Measurements from ENCODE around the gene RAD52. TPM values are rescaled to one million over a fixed set of nuclear protein-coding genes. Genes with fewer than 3 reads are reported as not detected.
"Not testable (repeated sequence)": the region's sequence is repeated elsewhere in the genome, so short reads cannot be mapped to it uniquely, and the experiment has no call there.

RAD52 gene
- polyA plus RNA-seq, 1 donor, result 39.7 TPM

DNA sequence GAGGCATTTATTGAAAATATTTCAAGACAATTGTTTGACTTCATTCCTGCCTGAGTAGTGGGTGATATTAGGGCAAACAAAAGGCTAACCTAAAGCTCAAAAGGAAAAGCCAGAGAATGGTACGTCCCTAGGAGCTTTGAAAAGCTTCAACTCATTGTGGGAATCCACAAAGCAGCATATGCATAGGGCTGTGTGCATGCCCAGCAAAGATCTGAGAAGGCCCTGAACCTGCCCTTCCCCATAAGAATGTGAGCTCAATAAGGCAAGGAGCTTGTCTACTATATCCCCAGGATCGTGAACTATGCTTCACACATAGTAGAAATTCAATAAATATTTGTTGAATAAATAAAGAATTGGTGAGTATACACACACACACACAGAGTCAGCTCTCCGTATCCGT is 19.1 kb upstream of the RAD52 start:
- no peak for DNase-seq

DNA sequence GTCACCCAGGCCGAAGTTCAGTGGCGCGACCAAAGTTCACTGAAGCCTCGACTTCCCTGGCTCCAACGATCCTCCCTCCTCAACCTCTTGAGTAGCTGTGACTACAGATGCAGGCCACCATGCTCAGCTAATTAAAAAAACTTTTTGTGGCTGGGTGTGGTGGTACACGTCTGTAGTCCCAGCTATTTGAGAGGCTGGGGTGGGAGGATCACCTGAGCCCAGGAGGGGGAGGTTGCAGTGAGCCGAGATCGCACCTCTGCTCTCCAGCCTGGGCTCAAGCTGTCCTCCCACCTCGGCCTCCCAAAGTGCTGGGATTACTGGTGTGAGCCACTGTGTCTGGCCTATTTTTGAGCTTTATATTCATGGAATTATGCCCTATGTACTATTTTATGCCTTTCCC is 18.1 kb upstream of the RAD52 start:
- no peak for DNase-seq

DNA sequence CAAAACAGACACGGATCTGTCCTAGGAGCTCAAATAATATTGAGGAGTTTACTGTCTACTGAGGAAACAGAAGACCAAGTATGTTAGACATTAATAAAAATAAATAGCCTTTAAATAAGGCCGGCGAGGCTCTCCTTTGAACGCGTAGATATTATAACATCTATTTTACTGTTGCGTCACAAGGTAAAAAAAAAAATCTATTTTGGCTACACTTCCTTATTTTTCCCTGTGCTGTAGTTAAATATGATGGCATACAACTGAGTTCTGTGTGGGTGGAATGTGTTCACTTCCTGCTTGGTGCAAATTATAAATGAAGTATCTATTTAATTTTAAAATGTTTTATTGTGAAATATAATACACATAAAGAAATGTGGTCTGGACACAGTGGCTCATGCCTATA is 17.2 kb upstream of the RAD52 start:
- no peak for DNase-seq

DNA sequence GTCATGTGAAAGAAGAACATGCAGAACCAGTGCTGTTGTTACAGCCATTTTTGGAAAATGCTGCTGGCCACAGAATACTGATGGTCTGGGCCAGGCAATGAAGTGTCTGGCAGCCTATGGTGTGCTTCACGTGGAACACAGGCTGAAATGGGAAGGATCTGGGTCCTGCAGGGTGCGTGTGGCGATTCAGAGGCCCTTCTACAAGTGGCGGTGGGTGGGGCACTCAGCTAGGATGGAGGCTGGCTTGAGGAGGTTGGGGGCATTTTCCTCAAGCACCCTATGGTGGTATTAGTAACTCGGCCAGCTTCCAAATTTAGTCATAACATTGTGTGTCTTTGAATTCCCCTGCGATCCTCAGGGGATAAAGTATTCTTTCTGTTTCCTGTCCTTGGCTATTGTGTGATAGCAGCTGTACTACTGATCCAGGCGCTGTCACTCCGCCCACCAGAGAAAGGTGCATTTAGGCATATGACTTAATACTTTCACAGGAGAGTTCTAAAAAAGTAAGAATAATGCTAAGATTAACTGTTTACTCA is 9.2 kb upstream of the RAD52 start:
- DNase-seq, result no peak

DNA sequence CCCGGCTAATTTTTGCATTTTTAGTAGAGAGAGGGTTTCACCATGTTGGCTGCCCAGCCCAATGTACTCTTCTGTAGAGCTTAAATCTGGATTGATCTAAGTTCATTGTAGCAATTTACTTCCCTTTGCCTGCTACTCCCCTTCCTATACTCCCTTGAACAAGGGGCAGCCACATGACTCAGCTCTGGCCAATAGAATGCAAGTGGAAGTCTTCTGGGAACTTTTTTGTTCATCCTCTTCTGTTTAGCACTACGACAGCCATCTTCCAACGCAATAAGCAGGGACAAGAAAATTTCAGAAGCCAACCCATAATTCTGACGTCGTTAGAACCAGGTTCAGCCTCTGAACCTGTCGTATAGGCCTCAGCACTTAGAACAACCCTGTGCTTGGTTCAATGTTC is 6.4 kb upstream of the RAD52 start:
- DNase-seq, result no peak

DNA sequence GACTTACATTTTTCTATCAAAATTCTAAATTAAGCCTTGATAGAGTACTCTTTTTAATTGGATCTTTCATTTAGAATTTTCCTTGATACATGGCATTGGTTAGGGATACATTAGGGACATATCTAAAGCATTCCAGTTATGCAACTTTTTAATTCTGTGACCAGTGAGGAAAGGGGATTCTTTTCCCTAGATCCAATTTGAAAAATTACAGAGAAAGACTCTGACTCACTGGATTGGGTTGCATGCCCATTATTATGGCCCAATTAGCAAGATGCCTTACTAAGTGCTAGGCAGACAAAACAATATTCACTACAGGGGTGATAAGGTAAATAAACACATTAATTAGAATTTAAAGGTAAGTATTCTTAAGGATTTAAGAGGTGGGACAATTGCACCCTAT is 5.2 kb upstream of the RAD52 start:
- DNase-seq, result no peak

DNA sequence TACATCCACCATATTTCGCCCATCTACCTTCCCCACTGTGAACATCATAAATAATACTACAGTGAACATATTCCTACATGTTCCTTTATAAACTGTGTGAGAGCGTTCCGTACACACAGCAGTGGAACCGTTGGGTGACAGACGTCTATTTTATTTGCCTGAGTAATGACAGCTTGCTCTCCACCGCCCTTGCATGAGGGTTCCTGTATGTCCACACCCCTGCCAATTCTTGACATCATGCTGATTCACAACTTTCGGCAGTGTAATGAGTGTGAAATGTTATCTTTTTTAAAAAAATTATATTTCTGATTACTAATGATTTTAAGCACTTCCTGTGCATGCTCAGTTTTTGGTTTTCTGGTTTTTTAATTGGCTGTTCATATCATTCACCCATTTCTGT is 4.3 kb upstream of the RAD52 start:
- DNase-seq, result no peak

DNA sequence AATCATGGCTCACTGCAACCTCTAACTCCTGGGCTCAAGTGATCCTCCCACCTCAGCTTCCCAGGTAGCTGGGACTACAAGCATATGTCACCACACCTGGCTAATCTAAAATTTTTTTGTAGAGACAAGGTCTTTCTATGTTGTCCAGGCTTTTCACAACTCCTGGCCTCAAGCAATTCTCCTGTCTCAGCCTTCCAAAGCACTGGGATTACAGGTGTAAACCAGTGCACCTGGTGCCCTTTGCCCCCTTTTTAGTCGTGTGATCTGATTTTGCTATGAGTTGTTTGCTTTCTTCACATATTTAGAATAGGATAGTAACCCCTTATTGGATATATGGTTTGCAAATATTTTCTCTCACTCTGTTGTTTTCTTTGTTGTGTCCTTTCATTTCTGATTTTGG is 1.7 kb upstream of the RAD52 start:
- DNase-seq, result no peak

DNA sequence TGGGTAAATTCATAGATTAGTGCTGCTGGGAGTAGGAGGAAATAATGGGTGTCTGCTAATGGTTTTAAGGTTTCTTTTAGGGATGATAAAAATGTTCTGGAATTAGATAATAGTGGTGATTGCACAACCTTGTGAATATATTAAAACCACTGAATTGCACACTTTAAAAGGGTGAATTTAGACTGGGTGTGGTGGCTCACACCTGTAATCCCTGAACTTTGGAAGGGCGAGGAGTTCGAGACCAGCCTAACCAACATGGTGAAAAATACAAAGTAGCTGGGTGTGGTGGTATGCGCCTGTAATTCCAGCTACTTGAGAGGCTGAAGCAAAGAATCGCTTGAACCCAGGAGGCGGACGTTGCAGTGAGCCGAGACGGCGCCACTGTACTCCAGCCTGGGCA is 1.3 kb downstream of the RAD52 start:
- no peak for DNase-seq

DNA sequence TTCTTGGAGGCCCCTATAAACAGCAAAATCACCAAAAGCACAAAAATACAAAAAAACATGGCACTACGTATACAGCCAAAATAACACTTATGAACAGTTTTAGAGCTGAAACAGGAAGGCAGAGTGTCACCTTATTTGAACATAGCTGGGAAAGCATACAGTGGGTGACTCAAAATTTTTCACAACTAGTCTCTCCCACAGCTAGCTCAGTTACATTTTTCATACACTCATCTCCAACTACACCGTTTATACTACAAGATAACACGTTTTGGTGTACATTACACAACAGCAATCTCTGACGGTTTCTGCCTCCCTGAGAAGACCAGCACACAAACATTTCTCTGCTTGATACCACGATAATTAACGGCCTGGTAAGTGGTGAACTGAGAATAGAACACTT is 2.9 kb downstream of the RAD52 start:
- DNase-seq, result no peak

DNA sequence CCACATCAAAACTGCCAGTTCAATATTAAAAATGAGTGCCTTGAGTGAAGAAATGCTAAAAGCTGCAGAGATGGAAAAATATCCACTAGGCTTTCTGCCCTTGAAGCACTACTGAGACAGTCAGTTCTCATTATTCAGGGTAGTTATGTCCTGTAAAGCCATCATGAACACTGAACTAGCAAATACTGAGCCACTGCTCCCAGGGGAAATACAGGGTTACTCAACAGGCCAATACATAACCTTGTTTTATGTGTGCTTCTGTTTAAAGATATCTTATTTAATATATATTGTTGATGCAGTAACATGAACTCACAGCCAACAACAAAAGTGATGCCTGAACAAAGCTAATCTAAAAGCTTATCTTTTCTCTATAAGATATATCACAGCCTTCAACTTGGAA is 3.3 kb downstream of the RAD52 start:
- no peak for DNase-seq

DNA sequence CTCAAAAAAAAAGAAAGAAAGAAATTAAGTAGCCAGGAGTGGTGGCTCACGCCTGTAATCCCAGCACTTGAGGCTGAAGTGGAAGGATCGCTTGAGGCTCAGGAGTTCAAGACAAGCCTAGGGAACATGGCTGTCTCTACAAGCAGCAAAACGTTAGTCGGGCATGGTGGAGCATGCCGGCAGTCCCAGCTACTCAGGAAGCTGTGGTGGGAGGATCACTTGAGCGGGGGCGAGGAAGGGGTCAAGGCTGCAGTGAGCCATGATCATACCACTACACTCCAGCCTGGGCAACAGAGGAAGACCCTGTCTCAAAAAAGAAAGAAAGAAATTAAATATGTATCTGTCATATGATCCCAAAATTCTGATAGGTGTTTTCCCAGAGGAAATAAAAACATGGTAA is 5.3 kb downstream of the RAD52 start:
- no peak for DNase-seq

DNA sequence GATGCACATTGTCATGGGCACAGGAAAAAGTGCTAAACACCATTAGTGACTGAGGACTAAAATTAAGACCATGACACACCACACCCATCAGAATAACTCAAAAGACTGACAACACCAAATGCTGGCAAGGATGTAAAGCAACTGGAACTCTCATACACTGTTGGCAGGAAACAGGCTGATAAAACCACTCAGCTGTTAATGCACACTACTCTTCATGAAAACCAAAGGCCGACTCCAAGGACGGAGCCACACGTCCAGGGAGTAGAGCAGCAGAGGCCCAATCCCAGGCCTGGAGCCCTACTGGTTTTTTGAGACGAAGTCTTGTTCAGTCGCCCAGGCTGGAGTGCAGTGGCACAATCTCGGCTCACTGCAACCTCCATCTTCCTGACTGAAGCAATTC is 6.4 kb downstream of the RAD52 start:
- no peak for DNase-seq

DNA sequence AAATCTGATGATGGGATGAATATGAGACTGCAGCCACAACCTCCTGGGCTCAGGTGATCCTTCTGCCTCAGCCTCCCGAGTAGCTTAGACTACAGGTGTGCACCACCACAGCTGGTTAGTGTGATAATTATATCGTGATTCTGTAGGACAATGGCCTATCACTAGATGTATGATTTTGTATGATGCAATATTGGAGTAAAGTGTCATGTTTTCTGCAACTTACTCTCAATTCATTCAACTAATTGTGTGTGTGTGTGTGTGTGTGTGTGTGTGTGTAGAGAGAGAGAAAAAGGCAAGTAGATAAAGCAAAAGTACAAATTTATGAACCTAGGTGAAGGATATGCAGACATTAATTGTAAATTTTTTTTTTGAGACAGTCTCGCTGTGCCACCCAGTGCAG is 10.7 kb downstream of the RAD52 start:
- DNase-seq, result no peak

DNA sequence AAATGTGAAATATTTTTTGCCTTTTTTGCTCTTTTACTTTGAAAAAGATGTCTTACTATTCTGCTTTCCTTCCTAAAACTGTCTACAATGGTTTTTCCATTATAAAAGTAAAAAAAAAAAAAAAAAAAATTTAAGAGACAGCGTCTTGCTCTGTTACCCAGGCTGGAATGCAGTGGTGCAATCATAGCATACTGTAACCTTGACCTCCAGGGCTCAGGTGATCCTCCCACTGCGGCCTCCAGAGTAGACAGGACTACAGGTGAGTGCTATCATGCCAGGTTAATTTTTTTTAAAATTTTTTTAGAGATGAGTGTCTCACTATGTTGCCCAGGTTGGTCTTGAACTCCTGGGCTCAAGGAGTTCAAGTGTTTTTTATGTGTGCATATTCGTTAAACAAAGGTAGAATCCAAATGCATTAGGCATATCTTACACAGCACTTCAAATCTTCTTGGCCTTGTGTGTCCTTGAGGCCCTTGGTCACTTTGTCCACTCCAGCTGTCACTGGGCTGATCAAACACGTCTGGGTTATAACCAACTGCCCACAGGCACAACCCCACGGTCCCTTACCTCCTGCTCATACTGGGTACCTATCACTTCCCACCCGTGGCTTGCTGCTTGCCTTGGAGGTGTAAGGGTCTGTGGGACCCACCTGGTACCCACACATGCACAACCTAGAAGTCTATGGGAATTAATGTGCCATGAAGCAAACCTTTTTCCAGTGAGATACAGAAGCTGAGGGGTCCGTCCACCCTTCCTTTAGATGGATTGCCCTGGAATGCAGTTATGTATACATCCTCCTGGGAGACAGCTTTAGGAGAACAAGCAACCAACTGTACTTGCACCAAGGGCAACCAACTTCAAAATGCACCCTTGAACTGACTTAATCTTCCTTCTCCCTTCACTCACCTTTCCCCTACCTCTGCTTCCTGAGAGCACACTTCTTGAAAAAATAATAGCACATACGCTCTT is 12.8 kb downstream of the RAD52 start:
- DNase-seq, result no peak

DNA sequence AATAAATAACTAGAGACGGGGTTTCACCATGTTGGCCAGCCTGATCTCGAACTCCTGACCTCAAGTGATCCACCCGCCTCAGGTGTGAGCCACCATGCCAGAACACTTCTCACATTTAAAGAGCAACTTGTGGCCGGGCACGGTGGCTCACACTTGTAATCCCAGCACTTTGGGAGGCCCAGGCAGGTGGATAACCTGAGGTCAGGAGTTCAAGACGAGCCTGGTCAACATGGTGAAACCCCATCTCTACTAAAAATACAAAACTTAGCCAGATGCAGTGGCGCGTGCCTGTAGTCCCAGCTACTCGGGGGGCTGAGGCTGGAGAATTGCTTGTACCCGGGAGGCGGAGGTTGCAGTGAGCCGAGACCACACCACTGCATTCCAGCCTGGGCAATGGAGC is 13.6 kb downstream of the RAD52 start:
- DNase-seq, result not testable (repeated sequence)

DNA sequence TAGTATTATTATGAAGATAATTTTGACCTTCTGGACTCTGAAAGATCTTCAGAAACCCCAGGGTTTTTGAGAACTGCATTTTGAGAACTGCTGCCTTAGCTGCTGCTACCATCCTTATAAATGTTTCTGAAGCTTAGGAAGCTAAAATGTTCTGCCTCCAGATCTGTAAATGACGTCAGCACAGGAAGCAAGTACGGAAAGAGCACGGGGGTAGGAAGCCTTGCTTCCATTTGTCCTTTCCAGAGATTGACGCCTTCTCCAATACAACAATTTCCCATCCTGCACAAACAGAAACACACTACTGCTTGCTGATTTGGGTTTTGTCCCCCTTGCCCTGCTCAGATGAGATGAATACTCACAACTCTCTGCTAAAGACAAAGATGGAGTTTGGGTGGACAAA is 17.9 kb downstream of the RAD52 start:
- DNase-seq, result no peak

DNA sequence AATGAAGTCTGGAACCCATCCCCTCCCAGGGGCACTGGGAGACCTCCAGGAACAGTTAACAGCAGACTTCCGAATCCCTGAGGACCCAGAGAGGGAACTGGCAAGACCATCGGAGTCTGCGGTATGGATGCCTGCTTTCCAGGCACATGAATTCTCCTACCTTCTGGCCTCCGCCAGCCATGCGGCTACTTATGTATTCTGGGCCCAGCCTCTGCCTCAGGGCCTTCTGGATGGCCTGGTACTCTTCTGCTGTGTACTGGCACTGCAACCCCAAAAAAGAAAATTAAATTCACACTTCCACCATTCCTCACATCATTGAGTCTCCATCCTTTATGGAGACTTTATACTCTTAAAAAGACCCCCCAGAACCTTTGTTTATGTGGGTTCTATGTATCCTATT is 18.4 kb downstream of the RAD52 start:
- DNase-seq, result no peak

DNA sequence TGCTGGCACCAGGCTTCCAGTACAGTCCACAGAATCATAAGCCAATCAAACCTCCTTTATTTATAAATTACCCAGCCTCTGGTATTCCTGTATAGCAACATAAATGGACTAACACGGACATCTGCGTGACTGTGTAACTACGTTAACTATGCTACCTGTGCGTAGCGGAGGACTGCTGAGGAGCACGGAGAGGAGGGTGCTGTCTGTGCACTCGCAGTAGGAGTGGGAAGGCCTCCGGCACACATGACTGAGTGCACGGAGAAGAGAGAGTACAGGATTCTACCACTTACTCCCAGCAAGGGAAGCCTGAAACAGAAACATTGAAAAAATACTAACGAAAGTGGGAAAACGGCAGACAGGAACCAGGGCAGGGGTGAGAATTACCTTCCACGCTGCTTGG is 22.9 kb downstream of the RAD52 start:
- no peak for DNase-seq

DNA sequence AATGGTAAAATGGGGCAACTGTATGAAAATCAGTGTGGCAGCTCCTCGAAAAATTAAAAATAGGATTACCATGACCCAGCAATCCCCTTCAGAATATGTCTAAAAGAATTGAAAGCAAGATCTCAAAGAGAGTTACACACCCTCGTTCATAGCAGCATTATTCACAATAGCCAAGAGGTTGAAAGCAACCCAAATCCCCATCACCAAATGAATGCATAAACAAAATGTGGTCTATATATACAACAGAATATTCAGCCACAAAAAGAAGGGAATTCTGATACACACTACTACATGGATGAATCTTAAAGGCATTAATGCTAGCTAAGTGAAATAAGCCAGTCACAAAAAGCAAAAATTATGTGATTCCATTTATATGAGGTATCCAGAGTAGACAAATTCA is 27.2 kb downstream of the RAD52 start:
- DNase-seq, result no peak

DNA sequence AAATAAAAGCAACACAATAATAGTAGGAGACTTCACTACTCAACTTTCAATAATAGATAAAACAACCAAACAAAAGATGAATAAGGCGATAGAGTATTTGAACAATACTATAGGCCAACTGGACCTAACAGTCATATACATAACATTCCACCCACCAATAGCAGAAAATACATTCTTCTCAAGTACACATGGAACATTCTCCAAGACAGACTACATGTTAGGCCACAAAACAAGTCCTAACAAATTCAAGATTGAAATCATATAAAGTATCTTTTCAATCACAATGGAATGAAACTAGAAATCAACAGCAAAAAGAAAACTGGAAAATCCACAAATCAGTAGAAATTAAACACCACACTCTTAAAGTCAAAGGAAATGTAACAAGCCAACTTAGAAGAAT is 28.8 kb downstream of the RAD52 start:
- no peak for DNase-seq

DNA sequence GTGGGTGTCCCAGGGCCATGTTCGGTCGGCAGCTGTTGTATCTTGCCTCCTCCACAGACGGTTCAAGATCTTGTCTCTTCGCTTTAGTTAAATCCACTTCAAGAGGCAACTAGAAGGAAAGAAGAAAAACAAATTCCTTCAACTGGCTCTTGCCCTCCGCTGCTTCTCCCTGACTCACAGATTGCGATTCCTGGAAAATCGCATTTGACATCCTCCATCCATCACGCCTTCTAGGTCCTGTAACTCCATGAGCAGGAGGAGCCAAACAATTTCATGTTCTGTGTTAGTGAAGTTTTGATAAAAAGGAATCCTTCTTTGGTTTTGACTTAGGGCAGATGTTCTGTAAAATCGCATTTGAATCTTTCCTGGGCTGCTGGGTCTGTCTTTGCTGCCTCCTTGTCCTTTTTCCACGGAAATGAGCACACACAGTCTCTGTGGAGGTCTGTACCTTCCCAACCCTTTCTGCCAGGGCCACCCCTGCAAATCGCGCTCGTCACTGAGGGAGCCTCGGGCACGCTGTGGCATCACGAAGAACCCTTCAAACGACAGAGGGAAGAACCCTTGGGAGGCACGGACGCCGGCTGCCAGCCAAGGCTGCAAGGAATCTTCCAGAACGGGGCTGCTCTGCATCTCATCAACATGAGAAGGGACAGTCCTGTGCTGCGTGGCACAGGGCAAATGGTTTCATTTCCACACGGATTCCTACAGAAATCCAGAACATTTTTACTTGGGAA is 32.6 kb downstream of the RAD52 start:
- DNase-seq, result no peak

DNA sequence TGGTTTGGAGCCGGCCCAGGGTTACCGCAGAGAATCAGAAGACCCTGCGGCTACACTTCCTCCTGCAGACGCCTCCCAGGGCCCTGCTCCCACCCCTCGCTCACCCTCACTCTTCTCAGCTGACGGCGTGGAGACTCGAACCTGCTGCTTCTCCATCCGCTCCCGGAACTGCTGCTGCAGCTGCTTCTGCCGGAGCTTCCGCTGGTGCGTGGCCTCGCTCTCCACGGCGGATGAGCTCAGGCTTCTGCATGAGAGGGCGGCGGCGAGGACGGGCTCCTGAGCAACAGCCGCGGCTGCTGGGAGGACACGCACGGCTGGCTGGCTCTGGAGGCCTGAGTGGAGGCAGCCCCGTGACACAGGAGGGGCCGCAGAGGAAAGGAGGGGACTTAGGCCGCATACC is 33.3 kb downstream of the RAD52 start:
- DNase-seq, result peak; percentile 65

Measured in left kidney (tissue), 2 donors.